SK-N-SH (cell line): ENCODE data around the gene KIF18B. TPM values are rescaled to one million over a fixed set of nuclear protein-coding genes. Genes with fewer than 3 reads are reported as not detected.
A peak's percentile ranks its signal among the peaks of the same experiment; 100 is the strongest.

ENCODE experiments used
- CTCF ChIA-PET: fragments of 300-600, 350-600 bp; formaldehyde crosslinking; extraction: SDS; loops from one replicate; lab custom pipeline; 2021; lab: Yijun Ruan, JAX
- POLR2A ChIA-PET: fragments of 350-600 bp; sonication (Branson Sonifier 250); formaldehyde crosslinking; extraction: SDS; loops from one replicate; lab custom pipeline; 2020; ENCODE audit warnings: antibody characterized with exemption, inconsistent platforms; lab: Yijun Ruan, JAX
- DNase-seq: peaks from one replicate; pipeline ENCODE4 v3.0.0; 2012
- H2AFZ ChIP-seq: fragments of 200-600 bp; sonication (generic); 2 replicates; pipeline ENCODE4 v1.8.1; 2016; ENCODE audit warnings: antibody characterized with exemption, mild to moderate bottlenecking, low read depth
- H3F3A ChIP-seq: fragments of 200-600 bp; sonication (generic); replicated peaks from 2 replicates; pipeline ENCODE3; 2016; ENCODE audit warnings: antibody characterized with exemption, mild to moderate bottlenecking; ENCODE audit not compliant: insufficient read depth
- H3K27ac ChIP-seq, 2 experiments: fragments of 200-500 bp in 1 of 2; fragments of 200-600 bp in 1 of 2; sonication (Bioruptor generic) in 1 of 2; sonication (generic), shearing (Covaris generic) in 1 of 2; 2 replicates each; pipeline versions ENCODE4 v1.5.1 to v1.6.1; 2014 to 2016; ENCODE audit warnings: low read depth in 2 of 2, inconsistent platforms in 1 of 2, low read length in 1 of 2, mild to moderate bottlenecking in 1 of 2, mixed read lengths in 1 of 2
- H3K27me3 ChIP-seq: fragments of 200-600 bp; sonication (generic), shearing (Covaris generic); 2 replicates; pipeline ENCODE4 v1.6.1; 2016; ENCODE audit warnings: mixed run types; ENCODE audit not compliant: insufficient read depth
- H3K36me3 ChIP-seq, 2 experiments: fragments of 200-500 bp in 1 of 2; fragments of 200-600 bp in 1 of 2; sonication (Bioruptor generic) in 1 of 2; sonication (generic) in 1 of 2; replicated peaks in 1 of 2; 2 replicates each; pipeline versions ENCODE3 to v1.5.1; 2014 to 2016; ENCODE audit warnings: low read length in 1 of 2, mild to moderate bottlenecking in 1 of 2; ENCODE audit not compliant: insufficient read depth in 2 of 2, control insufficient read depth in 1 of 2
- H3K4me1 ChIP-seq, 2 experiments: fragments of 200-500 bp in 1 of 2; fragments of 200-600 bp in 1 of 2; sonication (Bioruptor generic) in 1 of 2; sonication (generic), shearing (Covaris generic) in 1 of 2; 2 replicates each; pipeline versions ENCODE4 v1.5.1 to v1.6.1; 2014 to 2016; ENCODE audit warnings: low read depth in 1 of 2, low read length in 1 of 2, mixed run types in 1 of 2; ENCODE audit not compliant: insufficient read depth in 2 of 2, control insufficient read depth in 1 of 2
- H3K4me2 ChIP-seq: fragments of 200-600 bp; sonication (generic), shearing (Covaris generic); 2 replicates; pipeline ENCODE4 v1.6.1; 2017; ENCODE audit warnings: mixed run types
- H3K4me3 ChIP-seq, 2 experiments: fragments of 200-500 bp in 1 of 2; fragments of 200-600 bp in 1 of 2; sonication (Bioruptor generic) in 1 of 2; sonication (generic), shearing (Covaris generic) in 1 of 2; 2 replicates each; pipeline versions ENCODE4 v1.5.1 to v1.8.1; 2014 to 2016; ENCODE audit warnings: low read depth in 2 of 2, inconsistent platforms in 1 of 2, low read length in 1 of 2, mild to moderate bottlenecking in 1 of 2, mixed read lengths in 1 of 2, moderate library complexity in 1 of 2
- H3K79me2 ChIP-seq: fragments of 200-600 bp; sonication (generic); 2 replicates; pipeline ENCODE4 v1.8.1; 2017; ENCODE audit warnings: mild to moderate bottlenecking; ENCODE audit not compliant: insufficient read depth
- H3K9ac ChIP-seq: fragments of 200-600 bp; sonication (generic); 2 replicates; pipeline ENCODE4 v1.6.1; 2017; ENCODE audit warnings: mixed run types
- H3K9me2 ChIP-seq: fragments of 200-600 bp; sonication (generic); 2 replicates; pipeline ENCODE4 v1.6.1; 2017; ENCODE audit warnings: mixed run types
- H3K9me3 ChIP-seq: fragments of 200-600 bp; sonication (generic); 2 replicates; pipeline ENCODE4 v1.6.1; 2017; ENCODE audit warnings: mixed run types, mild to moderate bottlenecking, moderate library complexity
- H4K20me1 ChIP-seq: fragments of 200-600 bp; sonication (generic); 2 replicates; pipeline ENCODE4 v1.6.1; 2017; ENCODE audit warnings: mild to moderate bottlenecking, mixed run types; ENCODE audit not compliant: insufficient read depth
- CHD2 ChIP-seq: fragments of 150-350 bp; IDR thresholded peaks from 2 replicates; pipeline ENCODE4 v1.6.1; 2018; ENCODE audit warnings: low read length; ENCODE audit not compliant: partially characterized antibody
- ELF1 ChIP-seq: IDR thresholded peaks from 2 replicates; pipeline ENCODE4 v1.4.0; 2012
- EP300 ChIP-seq, 2 experiments: IDR thresholded peaks; 2 replicates each; pipeline versions ENCODE4 v1.4.0 to v1.6.1; 2012; ENCODE audit warnings: borderline replicate concordance in 1 of 2, low read depth in 1 of 2, low read length in 1 of 2
- FOXJ3 ChIP-seq: sonication (generic); formaldehyde crosslinking; IDR thresholded peaks from 2 replicates; pipeline ENCODE4 v1.5.1; 2020; ENCODE audit warnings: mild to moderate bottlenecking, missing genetic modification reagents
- GATA2 ChIP-seq: sonication (generic); formaldehyde crosslinking; IDR thresholded peaks from 2 replicates; pipeline ENCODE4 v1.5.0; 2020; ENCODE audit warnings: mild to moderate bottlenecking, missing genetic modification reagents
- IRF3 ChIP-seq: fragments of 150-350 bp; IDR thresholded peaks from 2 replicates; pipeline ENCODE4 v1.6.1; 2016; ENCODE audit warnings: mild to moderate bottlenecking, low read depth, low read length
- JUND ChIP-seq: IDR thresholded peaks from 2 replicates; pipeline ENCODE4 v1.4.0; 2012
- MEF2A ChIP-seq: IDR thresholded peaks from 2 replicates; pipeline ENCODE4 v1.4.0; 2012; ENCODE audit warnings: low read depth, borderline replicate concordance
- MXI1 ChIP-seq: IDR thresholded peaks from 2 replicates; pipeline ENCODE4 v1.6.1; 2012; ENCODE audit warnings: mild to moderate bottlenecking, low read depth, low read length, improper control_type of control experiment
- RCOR1 ChIP-seq: fragments of 150-350 bp; IDR thresholded peaks from 2 replicates; pipeline ENCODE4 v1.6.1; 2017; ENCODE audit warnings: antibody characterized with exemption, low read length
- RXRA ChIP-seq: IDR thresholded peaks from 2 replicates; pipeline ENCODE4 v1.4.0; 2012; ENCODE audit warnings: low read depth, mild to moderate bottlenecking, borderline replicate concordance
- TAF1 ChIP-seq: IDR thresholded peaks from 2 replicates; pipeline ENCODE4 v1.6.1; 2012; ENCODE audit warnings: low read depth, mild to moderate bottlenecking, low read length, moderate library complexity, borderline replicate concordance
- USF2 ChIP-seq: fragments of 150-350 bp; IDR thresholded peaks from 2 replicates; pipeline ENCODE4 v1.6.1; 2017; ENCODE audit warnings: antibody characterized with exemption, low read length, low read depth, borderline replicate concordance
- YY1 ChIP-seq: IDR thresholded peaks from 2 replicates; pipeline ENCODE4 v1.4.0; 2012; ENCODE audit warnings: low read depth, mild to moderate bottlenecking
- WGBS: methylation state at CpG from one replicate; pipeline ENCODE4 v1.1.6; 2017; ENCODE audit warnings: low lambda C conversion rate; 5-methylcytosine and 5-hydroxymethylcytosine counted together
- polyA plus RNA-seq, 3 experiments: library from polyadenylated mRNA; depleted of rRNA; stranded (reverse); fragments of >200 nt; gene quantifications; 2 replicates each; pipeline ENCODE4 v1.2.3, GENCODE V29; 2012

KIF18B gene
- polyA plus RNA-seq, 1 of the 3 experiments (the other 2 are of a cell fraction): 14.7 TPM

- Histone ChIP-seq H3F3A (no peaks in the 10 kb centered on the region), H4K20me1 (no peaks in the 10 kb centered on the region), H3K9ac (no peak overlapping the region), H3K4me3 (no peak overlapping the region), H2AFZ (no peak overlapping the region), H3K79me2 (no peaks in the 10 kb centered on the region), H3K36me3 (no peaks in the 10 kb centered on the region), H3K9me2 (no peaks in the 10 kb centered on the region), H3K4me2 (no peak overlapping the region), H3K9me3 (no peaks in the 10 kb centered on the region), H3K4me1 (peaks cover 0 to 29% of the 10 kb centered on the region in 2 experiments; a peak in 1 of 4 replicates), H3K27me3 (no peaks in the 10 kb centered on the region), H3K27ac (peak overlapping the region in 1 of 2 experiments; percentile 92; a peak in 2 of 4 replicates)
- peak; percentile 92 for TF ChIP-seq GATA2
- no peak for TF ChIP-seq RXRA
- TF ChIP-seq TAF1: no peak
- peak; percentile 80 for TF ChIP-seq CHD2
- TF ChIP-seq JUND: no peak
- no peak for TF ChIP-seq MEF2A
- TF ChIP-seq RCOR1: peak; percentile 91
- peak; percentile 71; the same call in 1 of the 2 replicates for TF ChIP-seq MXI1
- peak; percentile 77 for TF ChIP-seq FOXJ3
- TF ChIP-seq EP300 (IDR thresholded peaks at IDR 0.05; ENCODE audit: borderline replicate concordance in 1 of 2, low read depth in 1 of 2, low read length in 1 of 2): peak in 1 of 2 experiments; percentile 94; a peak in 2 of 4 replicates
- no peak for TF ChIP-seq USF2
- no peak for TF ChIP-seq IRF3
- TF ChIP-seq YY1: no peak
- no peak for TF ChIP-seq ELF1
- WGBS: 69% methylated on average over 7 of the region's 8 CpGs
- ChIA-PET POLR2A (interaction anchor here (0.8 to 1.9 kb wide), 4 partner anchors 10 to 104 kb away, joined by 3 to 9 read pairs (median 4); partner anchors contain the start of genes KIF18B and NMT1), CTCF (interaction anchor here (0.6 to 12.6 kb wide), 10 partner anchors 9 to 178 kb away, joined by 3 to 119 read pairs (median 4); partner anchors contain the start of genes ACBD4 and PLCD3)
- peak; percentile 84 for DNase-seq
These were observed 9.7 kb upstream of the KIF18B start for GRCh38 chr17:44956998-44957981.
